Peyer's patch (tissue), 4 donors: ENCODE results near the gene MICU2. TPM values are rescaled to one million over a fixed set of nuclear protein-coding genes. Genes with fewer than 3 reads are reported as not detected.

Source experiments
- DNase-seq, 3 donors: peaks; one replicate each; pipeline ENCODE4 v3.0.0-alpha.2; 2017 to 2019
- H3K27ac ChIP-seq, 4 donors: fragments of 200-600 bp; sonication (generic); one replicate each; pipeline ENCODE4 v1.5.1; 2016 to 2019
- H3K27me3 ChIP-seq, 2 donors: fragments of 200-600 bp; sonication (generic); one replicate each; pipeline ENCODE4 v1.5.1; 2019
- H3K36me3 ChIP-seq, 3 donors: fragments of 200-600 bp; sonication (generic); one replicate each; pipeline ENCODE4 v1.5.1; 2016 to 2019
- H3K4me1 ChIP-seq, 4 donors: fragments of 200-600 bp; sonication (generic); one replicate each; pipeline ENCODE4 v1.5.1; 2016 to 2019
- H3K4me3 ChIP-seq, 4 donors: fragments of 200-600 bp; sonication (generic); 1 replicate in 3 of 4; 2 replicates in 1 of 4; pipeline ENCODE4 v1.5.1; 2016 to 2019; ENCODE audit warnings: mild to moderate bottlenecking in 1 of 4
- H3K9me3 ChIP-seq, 4 donors: fragments of 200-600 bp; sonication (generic); one replicate each; pipeline ENCODE4 v1.5.1; 2016 to 2019; ENCODE audit warnings: mild to moderate bottlenecking in 1 of 4
- CTCF ChIP-seq, 6 experiments: fragments of 450-650 bp in 4 of 6; fragments of 200-600 bp in 2 of 6; sonication (generic) in 1 of 6; IDR thresholded peaks; one replicate each; pipeline ENCODE4 v1.5.1; 2017 to 2019; ENCODE audit warnings: antibody characterized with exemption in 6 of 6, mild to moderate bottlenecking in 3 of 6, moderate library complexity in 1 of 6
- POLR2A ChIP-seq, 2 donors: fragments of 450-650 bp; IDR thresholded peaks; one replicate each; pipeline ENCODE4 v1.5.1; 2017; ENCODE audit warnings: antibody characterized with exemption in 2 of 2, mild to moderate bottlenecking in 2 of 2, moderate library complexity in 2 of 2
- total RNA-seq, 4 donors: library from RNA; depleted of rRNA; stranded (reverse); fragments of >200 nt; gene quantifications; one replicate each; pipeline ENCODE4 v1.1.0, GENCODE V29; 2016

Gene MICU2
- total RNA-seq, 4 donors from 2014 or later: 78.9 to 101 (median 87.4) TPM

GRCh38 chr13:21637296-21637695 is 33.3 kb upstream of the MICU2 start:
- H3K27me3 ChIP-seq: no peaks in the 10 kb centered on the region
- no peak for TF ChIP-seq POLR2A (IDR thresholded peaks at IDR 0.05)
- no peak for TF ChIP-seq CTCF (IDR thresholded peaks at IDR 0.05)
- no peaks in the 10 kb centered on the region for H3K36me3 ChIP-seq
- H3K27ac ChIP-seq: peak overlapping the region in 2 of 4 donors; percentile 47 to 62
- H3K9me3 ChIP-seq: no peaks in the 10 kb centered on the region
- peaks cover 0 to 19% (median 0%) of the 10 kb centered on the region in 4 donors for H3K4me1 ChIP-seq
- H3K4me3 ChIP-seq: no peak overlapping the region
- DNase-seq: peak in 2 of 3 donors; percentile 86 to 89

GRCh38 chr13:21636656-21637055 is 32.7 kb upstream of the MICU2 start:
- Histone ChIP-seq H3K36me3 (no peaks in the 10 kb centered on the region), H3K9me3 (no peaks in the 10 kb centered on the region), H3K4me1 (peaks cover 0 to 19% (median 0%) of the 10 kb centered on the region in 4 donors), H3K4me3 (no peak overlapping the region), H3K27me3 (no peaks in the 10 kb centered on the region), H3K27ac (peak overlapping the region in 2 of 4 donors; percentile 47 to 62)
- TF ChIP-seq CTCF (IDR thresholded peaks at IDR 0.05): no peak
- no peak for TF ChIP-seq POLR2A (IDR thresholded peaks at IDR 0.05)
- DNase-seq: no peak

GRCh38 chr13:21632196-21632595 is 28.2 kb upstream of the MICU2 start:
- TF ChIP-seq CTCF (IDR thresholded peaks at IDR 0.05): no peak
- TF ChIP-seq POLR2A (IDR thresholded peaks at IDR 0.05): no peak
- H3K9me3 ChIP-seq: no peaks in the 10 kb centered on the region
- no peak overlapping the region for H3K4me3 ChIP-seq
- no peaks in the 10 kb centered on the region for H3K36me3 ChIP-seq
- H3K4me1 ChIP-seq: peaks cover 0 to 9% (median 0%) of the 10 kb centered on the region in 4 donors
- no peaks in the 10 kb centered on the region for H3K27me3 ChIP-seq
- H3K27ac ChIP-seq: no peak overlapping the region
- DNase-seq: no peak

GRCh38 chr13:21625366-21625765 is 21.4 kb upstream of the MICU2 start:
- Histone ChIP-seq H3K27me3 (no peaks in the 10 kb centered on the region), H3K36me3 (no peaks in the 10 kb centered on the region), H3K4me1 (no peaks in the 10 kb centered on the region), H3K4me3 (no peak overlapping the region), H3K27ac (no peak overlapping the region), H3K9me3 (no peaks in the 10 kb centered on the region)
- peak in 1 of 3 donors; percentile 58 for DNase-seq
- TF ChIP-seq POLR2A (IDR thresholded peaks at IDR 0.05) (no peak), CTCF (IDR thresholded peaks at IDR 0.05) (peak in 4 of 6 experiments; percentile 33 to 76 (median 68))

GRCh38 chr13:21620861-21621260 is 16.9 kb upstream of the MICU2 start:
- no peaks in the 10 kb centered on the region for H3K9me3 ChIP-seq
- H3K27ac ChIP-seq: no peak overlapping the region
- no peaks in the 10 kb centered on the region for H3K36me3 ChIP-seq
- H3K4me1 ChIP-seq: no peaks in the 10 kb centered on the region
- no peaks in the 10 kb centered on the region for H3K27me3 ChIP-seq
- TF ChIP-seq POLR2A (IDR thresholded peaks at IDR 0.05) (no peak), CTCF (IDR thresholded peaks at IDR 0.05) (no peak)
- no peak for DNase-seq
- H3K4me3 ChIP-seq: no peak overlapping the region
